Mucosa of rectum (tissue), 2 donors: ENCODE data around the gene NRF1.

Source experiments
- H3K27ac ChIP-seq, 2 donors: one replicate each; pipeline ENCODE4 v1.7.0; 2013; ENCODE audit warnings: inconsistent platforms in 2 of 2, low read depth in 2 of 2, low read length in 2 of 2
- H3K27me3 ChIP-seq, 2 donors: one replicate each; pipeline ENCODE4 v1.7.0; 2013; ENCODE audit warnings: low read length in 2 of 2; ENCODE audit not compliant: control insufficient read depth in 2 of 2, insufficient read depth in 2 of 2
- H3K36me3 ChIP-seq, 2 donors: one replicate each; pipeline ENCODE4 v1.7.0; 2013; ENCODE audit warnings: low read length in 2 of 2; ENCODE audit not compliant: control insufficient read depth in 2 of 2, insufficient read depth in 2 of 2
- H3K4me1 ChIP-seq, 2 donors: one replicate each; pipeline ENCODE4 v1.7.0; 2013; ENCODE audit warnings: low read length in 2 of 2, mild to moderate bottlenecking in 1 of 2; ENCODE audit not compliant: control insufficient read depth in 2 of 2, insufficient read depth in 2 of 2
- H3K4me3 ChIP-seq, 2 donors: one replicate each; pipeline ENCODE4 v1.7.0; 2013; ENCODE audit warnings: low read length in 2 of 2
- H3K9ac ChIP-seq, 2 donors: one replicate each; pipeline ENCODE4 v1.7.0; 2013; ENCODE audit warnings: low read length in 2 of 2, low read depth in 1 of 2, mild to moderate bottlenecking in 1 of 2
- H3K9me3 ChIP-seq, 2 donors: one replicate each; pipeline ENCODE4 v1.7.0; 2013; ENCODE audit warnings: low read length in 2 of 2; ENCODE audit not compliant: control insufficient read depth in 2 of 2
- donor health status: healthy.
- donor health status: Normal muscosa, but diverticular disease.

The NRF1 gene

DNA sequence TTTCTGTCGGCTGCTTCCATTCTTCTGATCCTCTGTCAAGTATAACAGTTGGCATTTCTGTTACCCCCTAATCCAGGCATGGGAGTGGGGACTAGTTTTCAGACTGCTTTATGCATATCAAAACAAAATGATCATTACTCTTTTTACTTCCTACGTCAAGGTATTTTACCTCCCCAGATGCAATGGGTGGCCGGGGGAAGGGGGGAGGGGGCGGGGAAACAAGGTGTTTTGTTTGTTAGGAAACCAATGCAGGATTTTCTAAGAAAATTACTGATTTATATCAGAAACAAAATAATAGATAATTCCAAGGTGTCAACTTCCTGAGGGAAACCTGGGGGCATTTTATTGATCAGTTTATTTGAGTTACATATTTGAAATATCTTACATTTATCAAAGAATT lies 66.3 kb downstream of the NRF1 start:
- no peak overlapping the region for H3K27ac ChIP-seq
- H3K9me3 ChIP-seq, result no peaks in the 10 kb centered on the region
- H3K27me3 ChIP-seq, result no peaks in the 10 kb centered on the region
- peaks cover 19 to 33% of the 10 kb centered on the region in 2 donors for H3K36me3 ChIP-seq
- no peak overlapping the region for H3K4me3 ChIP-seq
- H3K4me1 ChIP-seq, result no peaks in the 10 kb centered on the region
- no peak overlapping the region for H3K9ac ChIP-seq

DNA sequence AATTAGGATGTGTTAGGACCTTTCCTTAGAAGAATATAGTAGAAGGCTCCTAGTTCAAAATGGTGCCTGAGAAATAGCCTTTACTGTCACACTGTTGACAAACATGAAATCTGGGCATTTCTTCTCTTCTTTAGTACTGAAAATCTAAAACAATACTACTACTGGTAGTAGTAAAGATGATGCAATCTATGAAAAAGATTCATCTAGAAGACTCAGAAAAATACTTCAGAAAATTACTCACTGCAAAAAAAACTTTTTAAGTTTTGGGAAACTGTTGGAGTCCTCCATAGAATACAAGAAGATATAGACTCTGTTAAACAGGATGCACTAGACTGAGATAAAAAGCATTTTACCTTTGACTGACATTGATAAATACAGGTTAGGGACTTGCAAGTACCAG lies 67.1 kb downstream of the NRF1 start:
- H3K9me3 ChIP-seq, result no peaks in the 10 kb centered on the region
- H3K9ac ChIP-seq, result no peak overlapping the region
- H3K4me3 ChIP-seq, result no peak overlapping the region
- no peaks in the 10 kb centered on the region for H3K27me3 ChIP-seq
- no peaks in the 10 kb centered on the region for H3K4me1 ChIP-seq
- no peak overlapping the region for H3K27ac ChIP-seq
- H3K36me3 ChIP-seq, result peaks cover 16 to 30% of the 10 kb centered on the region in 2 donors

DNA sequence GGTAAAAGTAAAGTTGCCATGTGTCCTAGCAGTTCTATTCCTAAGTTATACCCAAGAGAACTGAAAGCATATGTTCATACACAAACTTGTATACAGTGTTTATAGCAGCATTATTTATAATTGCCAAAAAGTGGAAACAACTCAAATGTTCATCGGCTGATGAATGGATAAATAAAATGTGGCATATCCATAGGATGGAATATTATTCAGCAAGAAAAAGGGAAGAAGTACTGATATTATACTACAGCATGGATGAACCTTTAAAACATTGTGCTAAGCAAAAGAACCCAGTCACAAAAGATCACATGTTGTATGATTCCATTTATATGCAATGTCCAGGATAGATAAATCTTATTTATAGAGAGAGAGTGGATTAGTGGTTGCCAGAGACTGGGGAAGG lies 68.9 kb downstream of the NRF1 start:
- Histone ChIP-seq H3K27ac (no peak overlapping the region), H3K4me1 (no peaks in the 10 kb centered on the region), H3K36me3 (peaks cover 6 to 19% of the 10 kb centered on the region in 2 donors)

DNA sequence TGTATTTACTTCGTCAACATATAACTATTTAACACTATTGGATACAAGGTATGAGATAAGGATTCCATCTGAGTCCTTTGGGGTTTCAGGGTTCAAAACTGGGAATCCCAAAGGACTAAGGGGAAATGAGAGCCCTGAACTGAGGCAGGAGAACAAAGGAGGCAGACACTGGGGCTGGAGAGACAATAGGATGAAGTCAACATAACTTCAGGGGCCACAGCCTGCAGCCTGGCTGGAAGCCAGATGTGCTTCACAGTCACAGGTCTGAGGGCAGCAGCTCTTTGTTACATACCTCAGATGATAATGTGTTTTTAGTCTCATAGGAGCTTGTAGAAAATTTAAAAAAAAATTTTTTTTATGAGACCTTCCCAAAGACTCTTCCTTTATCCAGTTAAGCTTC lies 73.3 kb downstream of the NRF1 start:
- no peaks in the 10 kb centered on the region for H3K4me1 ChIP-seq

More for the DNA sequence above, 68.9 kb downstream of the NRF1 start:
- Histone ChIP-seq H3K9me3 (no peaks in the 10 kb centered on the region), H3K9ac (no peak overlapping the region), H3K27me3 (no peaks in the 10 kb centered on the region), H3K4me3 (no peak overlapping the region)

GRCh38 chr7:129686063-129686462 lies 74.5 kb downstream of the NRF1 start:
- Histone ChIP-seq H3K27ac (no peak overlapping the region), H3K27me3 (no peaks in the 10 kb centered on the region), H3K9ac (no peak overlapping the region), H3K4me1 (no peaks in the 10 kb centered on the region), H3K36me3 (peaks cover 7 to 13% of the 10 kb centered on the region in 2 donors), H3K4me3 (no peak overlapping the region), H3K9me3 (no peaks in the 10 kb centered on the region)

More for the DNA sequence above, 73.3 kb downstream of the NRF1 start:
- Histone ChIP-seq H3K27me3 (no peaks in the 10 kb centered on the region), H3K9ac (peak overlapping the region in 1 of 2 donors; percentile 14), H3K27ac (no peak overlapping the region), H3K4me3 (no peak overlapping the region), H3K9me3 (no peaks in the 10 kb centered on the region), H3K36me3 (peaks cover 3 to 4% of the 10 kb centered on the region in 2 donors)

DNA sequence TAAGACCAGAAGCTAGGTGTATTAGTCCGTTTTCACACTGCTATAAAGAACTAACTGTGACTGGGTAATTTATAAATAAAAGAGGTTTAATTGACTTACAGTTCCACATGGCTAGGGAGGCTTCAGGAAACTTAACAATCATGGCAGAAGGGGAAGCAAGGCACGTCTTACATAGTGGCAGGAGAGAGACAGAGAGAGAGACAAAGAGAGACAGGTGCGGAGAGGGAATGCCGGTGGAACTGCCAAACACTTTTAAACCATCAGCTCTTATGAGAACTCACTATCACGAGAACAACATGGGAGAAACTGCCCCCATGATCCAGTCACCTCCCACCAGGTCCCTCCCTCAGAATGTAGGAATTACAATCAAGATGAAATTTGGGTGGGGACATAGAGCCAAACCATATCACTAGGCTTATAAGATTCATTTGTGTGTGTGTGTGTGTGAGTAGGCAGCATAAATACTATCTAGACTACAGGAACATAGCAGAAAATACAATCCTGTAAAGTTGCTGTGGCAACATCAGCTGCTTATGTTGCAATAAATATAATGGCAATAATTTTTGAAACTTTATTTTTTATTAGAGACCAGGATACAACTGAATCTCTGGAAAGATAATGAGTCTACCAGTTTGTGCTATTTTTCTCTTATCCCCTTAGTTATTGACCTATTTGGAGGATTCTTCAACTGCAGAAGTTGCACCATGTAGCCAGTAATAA lies 77.1 kb downstream of the NRF1 start:
- Histone ChIP-seq H3K27ac (no peak overlapping the region), H3K9me3 (no peaks in the 10 kb centered on the region), H3K4me3 (no peak overlapping the region), H3K9ac (no peak overlapping the region), H3K27me3 (no peaks in the 10 kb centered on the region), H3K36me3 (peaks cover 18 to 23% of the 10 kb centered on the region in 2 donors), H3K4me1 (no peaks in the 10 kb centered on the region)

DNA sequence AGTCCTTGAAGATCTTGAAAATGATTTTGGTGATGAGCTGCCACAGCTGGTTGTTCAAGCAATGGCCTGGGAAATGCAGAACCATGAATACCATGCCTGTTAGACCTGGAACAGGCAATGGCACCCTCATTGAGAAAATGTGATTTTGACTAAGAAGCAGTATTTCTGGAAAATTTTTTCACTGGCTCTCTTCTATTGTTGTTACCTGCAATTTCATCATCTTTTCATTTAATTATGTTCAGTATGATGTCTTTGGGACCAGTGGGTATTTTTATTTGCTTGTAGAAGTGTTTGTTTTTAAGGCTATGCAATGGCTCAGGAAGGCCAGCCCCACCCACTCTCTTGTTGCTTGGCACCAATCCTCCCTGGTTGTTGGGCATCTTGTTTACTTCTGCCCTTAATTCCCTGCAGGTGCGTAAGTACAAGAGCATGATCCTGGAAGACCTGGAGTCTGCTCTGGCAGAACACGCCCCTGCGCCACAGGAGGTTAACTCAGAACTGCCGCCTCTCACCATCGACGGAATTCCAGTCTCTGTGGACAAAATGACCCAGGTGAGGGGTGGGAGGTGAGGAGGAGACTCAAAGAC lies 78.6 kb downstream of the NRF1 start:
- H3K9ac ChIP-seq, result no peak overlapping the region
- H3K4me3 ChIP-seq, result no peak overlapping the region
- no peaks in the 10 kb centered on the region for H3K4me1 ChIP-seq
- H3K9me3 ChIP-seq, result no peaks in the 10 kb centered on the region
- no peaks in the 10 kb centered on the region for H3K27me3 ChIP-seq
- peaks cover 22 to 23% of the 10 kb centered on the region in 2 donors for H3K36me3 ChIP-seq
- no peak overlapping the region for H3K27ac ChIP-seq

GRCh38 chr7:129690701-129691100 lies 79.2 kb downstream of the NRF1 start:
- H3K4me1 ChIP-seq, result no peaks in the 10 kb centered on the region
- H3K9me3 ChIP-seq, result no peaks in the 10 kb centered on the region
- H3K27ac ChIP-seq, result no peak overlapping the region
- no peak overlapping the region for H3K9ac ChIP-seq
- no peak overlapping the region for H3K4me3 ChIP-seq
- H3K36me3 ChIP-seq, result peaks cover 22 to 23% of the 10 kb centered on the region in 2 donors
- H3K27me3 ChIP-seq, result no peaks in the 10 kb centered on the region

DNA sequence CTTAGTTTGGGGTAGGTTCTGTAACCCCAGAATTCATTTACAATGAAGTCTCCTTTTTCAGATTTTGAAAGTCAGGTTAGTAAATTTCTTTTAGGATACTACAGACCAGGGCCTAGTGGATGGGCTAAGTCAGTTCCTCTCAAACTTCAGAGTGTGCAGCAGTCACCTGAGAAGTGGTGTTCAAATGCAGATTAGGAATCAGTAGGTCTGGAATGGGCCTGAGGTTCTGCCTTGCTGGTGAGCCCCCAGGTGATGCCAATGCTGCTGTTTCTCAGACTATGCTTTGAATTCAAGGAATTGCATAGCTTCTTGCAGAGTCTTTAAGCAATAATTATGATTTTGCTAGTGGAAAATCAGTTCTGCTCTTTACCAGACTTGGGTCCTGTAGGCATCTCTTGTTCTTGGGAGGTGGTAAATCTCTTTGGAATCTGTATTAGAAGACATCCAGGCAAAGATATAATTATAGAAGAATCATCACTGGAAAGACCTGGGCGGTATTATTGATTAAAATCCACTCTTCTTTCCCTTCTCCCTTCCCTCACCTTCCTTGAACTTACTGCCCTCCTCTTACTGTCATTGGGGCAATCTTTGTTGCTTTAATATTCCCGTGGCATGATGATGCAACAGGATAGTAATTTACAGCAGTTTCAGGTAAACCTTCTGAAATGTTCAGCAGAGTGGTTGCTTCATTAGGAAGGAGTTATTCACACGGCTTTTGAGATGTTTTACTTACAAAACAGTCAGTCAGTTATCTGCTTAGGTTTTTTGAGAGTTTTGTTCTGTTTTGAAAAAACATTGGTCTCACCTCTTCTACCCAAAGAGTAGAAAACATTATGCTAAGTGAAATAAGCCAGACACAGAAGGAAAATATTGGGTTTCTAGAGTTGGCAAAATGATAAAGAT lies 87.2 kb downstream of the NRF1 start:
- H3K4me3 ChIP-seq, result no peak overlapping the region
- H3K9ac ChIP-seq, result no peak overlapping the region
- H3K9me3 ChIP-seq, result no peaks in the 10 kb centered on the region
- H3K4me1 ChIP-seq, result no peaks in the 10 kb centered on the region
- H3K36me3 ChIP-seq, result peaks cover 0 to 3% of the 10 kb centered on the region in 2 donors
- H3K27ac ChIP-seq, result no peak overlapping the region
- no peaks in the 10 kb centered on the region for H3K27me3 ChIP-seq

DNA sequence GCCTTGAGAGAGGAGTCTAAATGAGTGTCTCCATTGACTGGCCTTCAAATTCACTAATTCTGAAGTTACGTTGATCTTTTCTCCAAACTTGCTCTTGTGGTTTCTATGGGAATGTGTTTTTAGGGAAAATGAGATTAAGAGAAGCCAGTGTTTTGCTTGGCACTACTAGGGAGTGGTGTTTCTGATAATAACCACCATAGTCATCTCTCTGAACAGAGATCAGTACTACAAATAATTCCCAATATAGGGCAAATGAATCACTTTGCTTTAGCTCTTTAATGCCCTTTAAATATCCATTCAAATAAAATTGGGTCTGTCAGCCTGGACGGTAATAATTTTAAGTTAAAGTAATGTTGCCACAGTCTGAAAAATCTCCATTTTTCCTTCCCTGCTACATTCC lies 90.8 kb downstream of the NRF1 start:
- H3K27me3 ChIP-seq, result no peaks in the 10 kb centered on the region
- no peak overlapping the region for H3K4me3 ChIP-seq
- no peak overlapping the region for H3K27ac ChIP-seq
- peaks cover 0 to 4% of the 10 kb centered on the region in 2 donors for H3K36me3 ChIP-seq
- H3K4me1 ChIP-seq, result no peaks in the 10 kb centered on the region
- H3K9me3 ChIP-seq, result no peaks in the 10 kb centered on the region
- no peak overlapping the region for H3K9ac ChIP-seq
